Anterior cingulate cortex (tissue), 58 donors: Measurements from ENCODE around the gene ARID1B.

Experiments used
- DNase-seq, 58 donors: peaks; one replicate each; lab custom pipeline; 2025; lab: John Stamatoyannopoulos, UW

ARID1B gene

GRCh38 chr6:157079277-157079676 is 302.1 kb downstream of the ARID1B start:
- DNase-seq = no peak

- no peak for DNase-seq
These were observed 302.6 kb downstream of the ARID1B start for GRCh38 chr6:157079771-157080170.

DNA sequence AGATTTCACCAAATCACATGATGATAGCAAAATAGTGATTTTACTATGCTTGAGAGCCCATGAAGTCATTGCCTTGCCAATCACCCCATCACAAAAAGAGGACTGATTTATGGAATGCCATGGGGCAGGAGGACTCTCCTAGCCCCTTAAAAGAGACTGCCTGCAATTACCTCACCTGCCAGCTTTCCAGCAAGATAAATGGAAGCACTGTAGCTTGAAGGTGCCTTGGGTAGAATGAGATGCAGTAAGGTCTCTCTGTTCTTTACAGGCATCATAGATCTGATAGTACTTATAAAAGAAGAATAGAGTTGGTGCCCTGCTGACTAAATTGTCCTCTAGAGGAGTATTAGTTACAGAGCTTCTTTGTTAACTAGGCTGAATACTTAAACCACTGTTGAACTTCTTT is 303.8 kb downstream of the ARID1B start:
- DNase-seq = no peak

DNA sequence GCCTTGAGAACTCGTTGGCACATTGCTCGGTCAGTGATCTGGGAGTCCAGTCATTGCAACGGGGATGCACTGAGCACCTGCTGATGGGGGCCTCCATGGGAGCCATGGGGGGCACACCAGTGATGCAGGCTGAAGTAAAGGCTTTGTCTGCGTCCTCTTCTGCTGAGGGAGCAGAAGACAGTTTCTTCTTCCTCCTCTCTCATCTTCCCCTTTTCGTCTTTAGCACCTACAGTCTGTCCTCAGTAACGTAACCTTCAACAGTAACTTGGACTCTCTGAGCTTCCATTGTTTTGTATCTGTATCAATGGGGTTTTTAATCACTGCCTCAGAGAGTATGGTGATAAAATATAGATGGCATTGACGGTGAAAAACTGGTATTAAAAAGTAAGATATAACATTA is 306.2 kb downstream of the ARID1B start:
- no peak for DNase-seq

DNA sequence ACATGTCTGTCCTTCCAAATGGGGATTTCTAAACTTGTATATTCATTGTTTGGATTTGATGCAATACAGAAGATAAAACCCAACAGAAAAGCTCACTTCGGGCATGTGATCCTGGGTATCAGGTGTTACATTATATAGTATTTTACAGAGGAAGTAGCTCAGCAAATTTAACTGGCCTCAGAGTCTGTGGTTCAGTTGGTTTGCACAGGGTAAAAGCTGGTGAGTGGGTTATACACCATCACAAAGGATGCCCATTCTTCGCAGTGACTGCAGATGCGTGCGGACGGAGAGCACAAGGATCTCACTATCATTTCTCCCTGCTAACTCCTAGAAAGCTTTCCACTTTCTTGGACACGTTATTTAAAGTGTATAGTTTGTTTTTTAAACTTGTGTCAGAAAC is 309.5 kb downstream of the ARID1B start:
- DNase-seq = no peak

DNA sequence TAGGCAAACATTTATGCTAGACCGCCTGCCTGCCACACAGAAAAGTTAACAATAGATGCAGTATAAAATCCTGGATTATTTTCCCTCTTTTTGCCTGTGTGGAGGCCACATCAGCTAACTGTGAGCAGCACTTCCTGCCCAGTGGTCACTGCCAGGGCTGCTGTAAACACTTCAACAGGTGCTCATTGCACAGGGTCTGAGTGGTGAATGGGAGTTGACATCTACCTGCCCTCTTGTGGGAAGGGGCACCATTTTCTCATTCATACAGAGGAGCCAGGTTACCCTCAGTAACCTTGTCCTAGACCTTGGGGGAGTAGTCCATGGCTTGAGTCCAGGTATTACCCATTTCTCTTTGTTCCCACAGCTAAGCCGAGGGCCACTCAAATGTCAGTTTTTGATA is 310.8 kb downstream of the ARID1B start:
- no peak for DNase-seq

DNA sequence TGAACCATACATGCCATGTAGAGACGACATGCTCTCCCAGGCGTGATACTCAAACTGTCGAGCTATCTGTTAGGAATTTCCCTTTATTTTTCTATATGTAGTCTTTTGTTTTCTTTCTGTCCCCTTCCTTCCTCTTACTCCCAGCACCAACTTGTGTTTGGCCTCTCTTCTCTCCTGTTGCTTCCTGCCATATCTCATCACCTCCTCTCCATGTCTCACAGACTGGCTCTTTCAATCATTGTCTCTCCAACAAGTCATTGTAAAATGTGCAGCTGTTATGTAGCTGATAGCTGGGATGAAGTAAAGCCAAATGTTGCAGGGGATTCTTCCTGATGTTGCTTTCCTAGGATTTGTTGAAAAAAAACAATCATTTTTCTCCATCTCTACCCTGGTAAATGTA is 311.7 kb downstream of the ARID1B start:
- no peak for DNase-seq

DNA sequence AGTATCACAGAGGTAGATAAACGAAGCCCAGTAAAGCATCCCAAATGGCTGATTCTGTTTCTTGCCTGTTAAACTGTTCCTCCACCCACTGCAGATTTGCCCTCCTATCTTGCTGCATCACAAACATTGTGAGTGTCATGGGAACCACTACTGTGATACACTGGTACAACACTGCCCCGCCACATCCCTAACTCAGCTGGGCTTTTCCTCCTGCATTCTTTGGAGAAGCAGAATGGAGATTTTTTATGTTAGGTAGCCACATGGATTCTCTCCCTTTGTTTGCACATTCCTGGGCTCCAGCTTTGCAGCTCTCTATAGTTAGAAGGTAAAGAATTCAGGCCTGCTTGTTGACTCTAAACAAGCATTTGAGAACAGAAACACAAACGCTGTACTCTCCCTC is 312.1 kb downstream of the ARID1B start:
- DNase-seq = no peak

- DNase-seq = no peak
These were observed 312.7 kb downstream of the ARID1B start for GRCh38 chr6:157089851-157090250.

GRCh38 chr6:157090736-157091135 is 313.6 kb downstream of the ARID1B start:
- DNase-seq = no peak

DNA sequence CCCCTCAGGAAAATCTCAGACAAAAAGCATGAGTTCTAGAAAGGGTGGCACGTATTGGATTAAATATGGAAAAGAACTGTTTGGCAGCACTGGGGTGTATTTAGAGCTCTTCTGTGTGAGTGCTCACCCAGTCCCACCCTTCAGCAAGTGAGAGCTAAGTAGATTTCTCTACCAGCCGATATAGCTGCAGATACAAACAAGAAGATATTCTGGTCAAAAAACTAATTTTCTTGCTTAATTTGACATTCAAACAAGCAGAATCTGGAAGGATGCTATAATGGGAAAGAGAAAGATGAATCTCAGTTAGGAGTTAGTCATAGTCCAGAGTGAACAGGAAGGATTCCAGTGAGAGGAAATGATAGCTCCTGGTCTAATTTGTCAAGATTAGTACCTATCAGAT is 314.1 kb downstream of the ARID1B start:
- DNase-seq = no peak

DNA sequence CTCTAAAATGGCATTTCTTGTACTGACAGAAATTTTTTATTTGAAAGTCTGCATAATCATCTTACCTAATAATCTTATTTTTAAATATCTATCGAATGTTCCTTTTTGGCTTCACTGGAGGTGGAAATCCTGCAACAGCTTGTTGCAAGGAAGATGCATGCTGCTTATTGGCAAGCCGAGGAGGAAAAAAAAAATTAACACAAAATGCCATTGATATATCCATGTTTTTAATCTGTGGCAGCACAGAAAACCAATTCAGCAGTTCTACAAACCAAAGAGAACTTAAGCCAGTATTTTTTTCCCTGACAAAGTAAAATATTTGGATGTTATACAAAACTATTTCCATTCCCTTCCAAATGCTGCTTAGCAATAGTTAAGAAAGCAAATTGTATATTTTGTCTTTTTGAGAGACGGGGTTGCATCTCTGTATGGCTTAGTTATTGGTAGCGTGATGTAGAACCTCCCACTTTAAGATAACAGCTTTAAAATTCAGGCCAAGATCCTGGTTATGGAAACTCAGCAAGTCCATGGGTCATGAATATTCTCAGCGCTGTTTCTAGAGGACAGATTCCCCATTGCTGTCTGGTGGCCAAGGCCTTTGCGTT is 314.8 kb downstream of the ARID1B start:
- DNase-seq = no peak

DNA sequence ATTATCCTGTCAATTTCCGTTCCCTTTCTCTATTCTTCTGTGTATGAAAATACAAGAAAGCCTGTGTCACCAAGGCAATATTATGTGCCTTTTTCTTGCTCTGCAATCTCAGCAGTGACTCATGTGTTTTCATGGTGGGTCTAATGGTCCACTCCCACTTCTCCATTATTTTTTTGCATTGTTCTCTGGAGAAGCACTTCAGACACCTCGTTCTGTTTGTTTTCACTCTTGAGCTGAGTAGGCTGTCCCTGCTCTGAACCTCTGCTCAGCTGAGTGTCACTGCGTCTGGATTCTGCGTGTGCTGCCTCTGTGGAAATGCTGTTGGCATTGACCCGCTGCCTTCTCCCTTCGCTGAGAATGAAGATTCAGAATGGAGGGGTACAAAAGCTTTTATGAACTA is 315.6 kb downstream of the ARID1B start:
- no peak for DNase-seq

DNA sequence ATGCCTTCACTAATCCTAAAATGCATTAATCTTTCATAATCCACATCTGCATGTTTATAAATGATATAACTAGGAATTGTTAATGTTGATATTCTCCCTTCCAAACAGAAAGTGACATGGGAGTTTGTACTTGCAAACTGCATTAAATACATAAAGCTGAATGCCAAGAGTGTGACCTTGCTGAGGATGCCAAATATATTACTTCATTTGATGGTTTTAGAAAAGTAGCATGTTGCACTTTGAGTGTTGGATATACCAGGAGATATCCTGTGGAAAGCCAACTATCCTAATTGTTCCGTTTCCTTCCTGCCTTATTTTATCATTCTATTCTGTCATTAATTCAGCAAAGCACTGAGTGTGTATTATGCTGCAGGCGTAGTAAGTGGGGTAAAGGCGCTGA is 316.4 kb downstream of the ARID1B start:
- DNase-seq = no peak

GRCh38 chr6:157094038-157094437 is 316.9 kb downstream of the ARID1B start:
- no peak for DNase-seq

DNA sequence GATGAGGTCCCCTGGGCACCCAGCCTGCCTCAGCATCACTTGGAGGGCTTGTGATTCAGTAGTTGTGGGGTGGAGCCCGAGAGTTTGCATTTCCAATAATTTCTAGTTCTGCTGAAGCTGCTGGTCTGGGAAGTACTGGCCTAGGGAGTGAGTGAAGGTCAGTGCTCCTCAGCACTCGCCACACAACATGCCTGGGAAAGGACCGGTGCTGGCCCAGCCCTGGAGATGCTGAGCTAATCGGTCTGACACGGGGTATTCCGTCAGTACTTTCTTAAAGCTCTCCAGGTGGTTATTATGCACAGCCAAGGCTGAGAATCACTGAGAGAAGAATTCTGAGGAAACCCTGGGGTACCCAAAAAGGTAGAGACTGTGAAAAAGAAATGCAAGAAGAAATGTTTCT is 317.9 kb downstream of the ARID1B start:
- DNase-seq = no peak

GRCh38 chr6:157095569-157095968 is 318.4 kb downstream of the ARID1B start:
- DNase-seq = no peak

DNA sequence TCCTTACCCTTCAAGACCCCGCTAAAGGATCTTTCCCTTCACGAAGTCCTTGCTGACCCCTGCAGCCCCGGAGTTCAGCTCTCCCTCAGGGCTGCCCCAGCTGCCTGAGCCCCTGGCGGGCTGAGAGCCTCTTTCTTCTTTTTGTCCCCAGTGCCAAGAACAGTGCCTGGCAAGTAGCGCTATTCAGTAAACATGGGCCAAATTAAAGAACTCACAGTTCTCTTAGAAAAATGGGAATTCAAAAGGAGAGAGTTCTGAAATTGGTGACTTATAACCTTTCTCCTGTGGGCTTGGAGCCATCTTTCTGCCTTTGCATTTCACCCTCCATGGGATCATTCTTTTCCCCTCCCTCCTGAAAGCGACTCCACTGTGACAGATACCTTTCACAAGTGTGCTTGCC is 318.9 kb downstream of the ARID1B start:
- DNase-seq = peak in 8 of 58 donors; percentile 13 to 62 (median 30)

- DNase-seq = peak in 12 of 58 donors; percentile 13 to 57 (median 24)
These were observed 319.3 kb downstream of the ARID1B start for GRCh38 chr6:157096522-157096921.

DNA sequence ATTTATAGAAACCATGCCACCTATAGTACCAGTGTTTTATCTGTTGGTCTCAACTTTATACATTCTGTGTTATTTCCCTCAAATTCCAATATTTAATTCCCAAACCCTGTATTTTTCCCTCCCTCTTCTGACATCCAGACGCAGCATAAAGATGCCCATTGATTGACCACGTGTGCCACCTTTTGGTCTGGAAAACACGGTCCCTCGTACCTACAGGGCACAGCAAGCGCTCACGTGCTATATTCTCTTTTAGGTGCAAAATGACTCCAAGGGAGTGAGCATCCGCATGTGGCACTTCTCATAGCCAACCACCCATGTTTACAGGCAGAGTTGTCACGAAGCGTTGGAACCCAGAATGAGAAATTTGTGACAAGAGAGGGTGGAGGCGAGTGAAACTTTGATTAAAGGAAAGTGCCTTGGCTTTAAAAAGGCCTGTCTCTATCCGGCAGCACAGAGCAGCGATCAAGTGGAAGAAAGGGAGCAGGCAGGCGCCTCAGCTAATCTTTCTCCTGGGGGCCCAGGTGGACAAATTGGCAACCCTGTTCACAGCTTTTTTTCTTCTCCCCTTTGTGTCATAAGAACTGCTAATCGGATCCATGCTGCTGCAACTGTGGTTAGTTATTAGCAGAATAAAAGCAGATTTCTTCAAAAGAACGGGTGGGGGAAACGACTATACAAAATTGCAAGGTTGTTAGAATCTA is 320.2 kb downstream of the ARID1B start:
- DNase-seq = peak in 1 of 58 donors; percentile 23

DNA sequence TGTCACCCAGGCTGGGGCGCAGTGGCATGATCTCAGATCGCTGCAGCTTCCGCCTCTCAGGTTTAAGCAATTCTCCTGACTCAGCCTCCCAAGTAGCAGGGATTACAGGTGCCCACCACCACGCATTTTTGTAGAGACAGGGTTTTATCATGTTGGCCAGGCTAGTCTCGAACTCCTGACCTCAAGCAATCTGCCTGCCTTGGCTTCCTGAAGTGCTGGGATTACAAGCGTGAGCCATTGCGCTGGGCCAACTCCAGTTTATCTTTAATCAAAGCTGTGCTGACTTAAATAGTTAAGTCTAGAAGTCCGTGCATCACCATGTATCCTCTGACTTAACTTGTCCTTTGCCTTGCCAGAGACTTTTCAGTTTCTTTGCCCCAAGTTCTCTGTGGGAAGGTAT is 321.8 kb downstream of the ARID1B start:
- no peak for DNase-seq

DNA sequence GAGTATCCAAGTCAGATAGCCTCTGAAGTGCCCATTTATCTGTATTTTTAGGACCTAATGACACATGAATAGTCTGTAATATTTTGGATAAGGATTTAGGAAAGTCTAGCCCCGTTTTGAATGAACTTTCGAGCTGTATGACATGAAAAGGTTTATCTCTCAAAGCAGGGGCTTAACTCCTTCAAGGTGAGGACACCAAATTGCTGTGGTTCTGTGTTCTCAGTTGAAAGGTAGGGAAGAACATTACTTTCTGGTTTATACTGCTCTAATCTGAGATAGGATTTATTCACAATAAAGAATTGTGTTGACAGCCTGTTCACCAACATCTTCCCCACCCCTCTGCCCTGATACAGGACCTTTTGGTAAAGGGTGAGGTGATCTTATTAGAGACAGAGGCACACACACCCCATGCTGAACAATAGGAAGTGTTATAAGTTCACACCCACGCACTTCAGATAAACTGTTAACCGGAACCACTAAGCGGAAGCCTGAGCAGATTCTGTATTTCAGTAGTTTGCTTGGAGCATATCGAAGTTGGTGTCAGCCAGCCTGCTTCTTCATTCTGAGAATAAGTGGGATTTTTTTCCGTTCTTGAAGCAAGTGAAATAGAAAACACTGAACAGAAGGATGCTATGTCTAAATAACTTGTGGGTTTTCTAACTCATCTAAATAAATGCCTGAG is 322.9 kb downstream of the ARID1B start:
- no peak for DNase-seq
